OCI-LY7 (cell line): ENCODE measurements around the gene TMEM97.

Source experiments
- CTCF ChIP-seq: fragments of 200-600 bp; sonication (generic); conservative IDR thresholded peaks from 2 replicates; pipeline ENCODE4 v1.5.1; 2014; ENCODE audit warnings: mild to moderate bottlenecking, antibody characterized with exemption, low read length, moderate library complexity, mixed read lengths
- EZH2phosphoT487 ChIP-seq: fragments of 200-600 bp; sonication (generic); IDR thresholded peaks from 2 replicates; pipeline ENCODE4 v1.6.1; 2018; ENCODE audit warnings: low read depth, borderline replicate concordance, mild to moderate bottlenecking, mixed run types, antibody characterized with exemption, low read length, moderate library complexity, mixed read lengths

- TF ChIP-seq EZH2phosphoT487 = no peak
- no peak for TF ChIP-seq CTCF
Observed at GRCh38 chr17:28298449-28298848, 20.6 kb upstream of the TMEM97 start.
